CD4-positive, alpha-beta T cell treated with Interleukin-15 for 4 hours (primary cell): Measurements from ENCODE around the gene SUPT3H.
"Not testable (repeated sequence)": the region's sequence is repeated elsewhere in the genome, so short reads cannot be mapped to it uniquely, and the experiment has no call there.

ENCODE experiments used
- DNase-seq: peaks from one replicate; pipeline ENCODE4 v3.0.0-alpha.2; 2020; ENCODE audit warnings: low spot score

Gene SUPT3H

GRCh38 chr6:44955145-44955544 is 422.6 kb downstream of the SUPT3H start:
- no peak for DNase-seq

GRCh38 chr6:44954281-44954680 is 423.5 kb downstream of the SUPT3H start:
- no peak for DNase-seq

- no peak for DNase-seq
Observed at GRCh38 chr6:44951253-44951747, 426.4 kb downstream of the SUPT3H start.

- no peak for DNase-seq
Observed at GRCh38 chr6:44949596-44950201, 428.0 kb downstream of the SUPT3H start.

GRCh38 chr6:44943541-44943940 is 434.2 kb downstream of the SUPT3H start:
- no peak for DNase-seq

- DNase-seq = no peak
Observed at GRCh38 chr6:44942798-44943197, 434.9 kb downstream of the SUPT3H start.

- DNase-seq = no peak
Observed at GRCh38 chr6:44942201-44942600, 435.5 kb downstream of the SUPT3H start.

- no peak for DNase-seq
Observed at GRCh38 chr6:44940367-44940766, 437.4 kb downstream of the SUPT3H start.

- DNase-seq = no peak
Observed at GRCh38 chr6:44935693-44936300, 441.9 kb downstream of the SUPT3H start.

GRCh38 chr6:44933108-44933507 is 444.6 kb downstream of the SUPT3H start:
- DNase-seq = peak; percentile 50

GRCh38 chr6:44932651-44933091 is 445.1 kb downstream of the SUPT3H start:
- DNase-seq = peak; percentile 39

GRCh38 chr6:44931385-44931784 is 446.3 kb downstream of the SUPT3H start:
- no peak for DNase-seq

- DNase-seq = peak; percentile 46
Observed at GRCh38 chr6:44926556-44926955, 451.2 kb downstream of the SUPT3H start.

GRCh38 chr6:44925100-44925739 is 452.5 kb downstream of the SUPT3H start:
- peak; percentile 81 for DNase-seq

- peak; percentile 37 for DNase-seq
Observed at GRCh38 chr6:44923444-44923843, 454.3 kb downstream of the SUPT3H start.

GRCh38 chr6:44921798-44922197 is 455.9 kb downstream of the SUPT3H start:
- DNase-seq = no peak

GRCh38 chr6:44920952-44921491 is 456.7 kb downstream of the SUPT3H start:
- DNase-seq = no peak

GRCh38 chr6:44918671-44919296 is 458.9 kb downstream of the SUPT3H start:
- DNase-seq = no peak

GRCh38 chr6:44917430-44917829 is 460.3 kb downstream of the SUPT3H start:
- DNase-seq = no peak

- DNase-seq = no peak
Observed at GRCh38 chr6:44915111-44915510, 462.6 kb downstream of the SUPT3H start.

GRCh38 chr6:44914141-44914540 is 463.6 kb downstream of the SUPT3H start:
- no peak for DNase-seq

GRCh38 chr6:44906761-44907160 is 471.0 kb downstream of the SUPT3H start:
- no peak for DNase-seq

GRCh38 chr6:44900358-44900757 is 477.4 kb downstream of the SUPT3H start:
- DNase-seq = not testable (repeated sequence)
